Stimulated activated CD4-positive, alpha-beta T cell treated with anti-CD3 and anti-CD28 coated beads, Interleukin-4, amount 100 ng/mL, for 1 hour (primary cell): Measurements from ENCODE around the gene MAML3.

ENCODE experiments used
- DNase-seq: peaks from one replicate; pipeline ENCODE4 v3.0.0-alpha.2; 2020

The MAML3 gene

GRCh38 chr4:140153718-140154571, at the start of gene MAML3:
Gene MAML3 (minus strand): TSS chr4:140154184. CDS start chr4:140153327, 857 bp downstream.
- DNase-seq: peak; percentile 82

DNA sequence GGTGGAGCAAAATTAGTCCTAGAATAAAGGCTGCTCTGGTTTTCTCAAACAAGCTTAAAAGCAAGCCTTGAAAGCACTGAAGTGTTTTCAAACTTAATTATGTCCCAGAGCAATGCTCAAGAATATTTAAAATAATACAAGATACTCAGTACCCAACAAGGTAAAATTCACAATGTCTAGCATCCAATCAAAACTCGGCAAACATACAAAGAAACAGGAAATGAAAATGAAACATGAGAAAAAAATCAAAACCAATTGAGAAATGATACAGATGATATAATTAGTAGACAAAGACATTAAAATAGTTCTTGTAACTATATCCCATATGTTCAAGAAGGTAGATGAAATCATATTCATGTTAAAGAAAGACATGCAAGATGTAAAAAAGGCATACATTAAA, 45.0 kb upstream of the MAML3 start:
- no peak for DNase-seq

- no peak for DNase-seq
Observed at GRCh38 chr4:140195806-140196205, 41.8 kb upstream of the MAML3 start.

DNA sequence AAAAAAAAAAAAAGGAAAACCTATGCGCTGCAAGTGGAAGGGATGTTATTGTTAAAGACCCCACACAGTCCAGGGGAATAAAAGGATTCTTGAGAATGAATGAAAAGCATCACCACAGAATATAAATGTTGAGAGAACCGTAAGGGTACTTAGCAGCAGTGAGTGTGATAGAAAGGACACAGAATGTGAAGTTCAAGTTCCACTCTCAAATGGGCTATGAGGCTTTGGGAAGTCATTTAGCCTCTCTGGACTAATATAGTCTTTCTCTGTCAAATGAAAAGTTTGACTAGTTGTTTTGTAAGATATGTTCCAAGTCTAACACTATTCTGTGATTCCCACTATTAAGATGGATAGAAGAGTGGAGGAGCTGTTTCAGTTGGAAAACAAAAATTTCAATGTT, 35.8 kb upstream of the MAML3 start:
- no peak for DNase-seq

- DNase-seq: no peak
Observed at GRCh38 chr4:140188975-140189374, 35.0 kb upstream of the MAML3 start.

GRCh38 chr4:140187316-140187695, 33.3 kb upstream of the MAML3 start:
- DNase-seq: no peak

DNA sequence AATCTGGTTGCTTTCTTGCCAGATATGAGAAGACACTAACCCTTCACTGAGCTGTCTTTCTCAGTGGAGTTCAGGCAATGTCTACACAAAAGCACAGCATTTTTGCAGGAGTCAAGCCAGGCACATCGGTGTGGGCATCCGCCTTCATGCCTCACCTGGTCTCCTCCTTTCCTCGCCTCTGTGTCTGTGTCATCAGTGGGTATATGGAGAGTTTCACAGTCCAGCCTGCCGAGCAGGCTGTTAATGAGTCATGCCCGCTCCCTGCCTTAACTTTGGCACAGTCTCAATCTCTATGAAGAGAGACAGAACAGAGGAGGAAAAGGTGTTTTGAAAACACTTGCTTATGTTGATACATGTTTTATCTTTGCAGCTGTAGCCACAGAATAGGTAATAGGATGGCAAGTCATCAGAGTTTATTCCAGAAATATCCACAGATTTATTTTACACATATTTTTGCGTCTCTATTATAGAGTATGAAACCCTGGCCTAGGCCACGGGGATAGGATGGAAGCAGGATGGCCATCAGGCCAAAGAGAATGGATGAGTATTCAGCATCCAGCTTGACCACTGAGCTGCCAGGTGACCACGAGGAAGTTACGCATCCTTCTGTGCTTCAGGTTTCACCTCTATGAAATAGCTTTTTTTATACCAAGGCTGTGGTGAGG, 32.8 kb upstream of the MAML3 start:
- no peak for DNase-seq

GRCh38 chr4:140186082-140186438, 32.1 kb upstream of the MAML3 start:
- DNase-seq: no peak

GRCh38 chr4:140185412-140186081, 31.6 kb upstream of the MAML3 start:
- no peak for DNase-seq

- DNase-seq: no peak
Observed at GRCh38 chr4:140183270-140183669, 29.3 kb upstream of the MAML3 start.

- DNase-seq: no peak
Observed at GRCh38 chr4:140180577-140180976, 26.6 kb upstream of the MAML3 start.

DNA sequence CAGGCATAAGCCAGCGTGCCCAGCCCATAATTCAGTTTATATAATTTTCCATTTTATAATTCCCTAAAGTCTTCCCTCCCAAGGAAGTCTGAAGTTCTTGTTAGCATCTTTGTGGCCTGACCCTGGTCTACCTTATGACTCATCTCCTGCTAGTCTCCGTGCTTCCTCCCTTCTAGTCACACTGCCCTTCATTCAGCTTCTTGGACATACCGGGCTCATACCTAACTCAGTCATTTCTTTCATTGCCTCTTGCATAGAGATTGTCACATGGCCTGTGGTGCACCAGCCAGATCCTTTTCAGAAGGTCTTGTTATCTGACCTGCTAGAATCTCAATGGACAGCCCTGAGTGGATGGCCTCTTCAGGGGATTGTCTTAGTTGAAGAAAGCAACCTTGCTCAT, 22.8 kb upstream of the MAML3 start:
- no peak for DNase-seq

DNA sequence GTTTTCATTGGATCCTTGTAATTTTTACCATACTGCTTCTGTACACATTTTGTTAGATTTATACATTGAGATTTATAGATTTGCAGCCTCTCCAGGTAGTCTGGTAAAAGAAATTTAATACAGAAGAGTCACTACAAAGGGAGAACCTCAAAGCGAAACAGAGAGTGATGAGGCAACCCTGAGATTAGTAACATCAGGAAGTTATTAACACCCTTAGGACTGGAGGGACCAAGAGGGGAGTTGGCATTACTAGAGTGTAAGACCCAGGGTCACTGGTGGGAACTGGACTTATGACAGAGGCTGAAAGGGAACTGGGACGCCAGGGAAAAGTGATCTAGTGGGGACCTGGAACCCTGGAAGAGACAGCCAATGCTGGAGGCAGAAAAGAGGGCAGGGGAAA, 20.6 kb upstream of the MAML3 start:
- DNase-seq: no peak

DNA sequence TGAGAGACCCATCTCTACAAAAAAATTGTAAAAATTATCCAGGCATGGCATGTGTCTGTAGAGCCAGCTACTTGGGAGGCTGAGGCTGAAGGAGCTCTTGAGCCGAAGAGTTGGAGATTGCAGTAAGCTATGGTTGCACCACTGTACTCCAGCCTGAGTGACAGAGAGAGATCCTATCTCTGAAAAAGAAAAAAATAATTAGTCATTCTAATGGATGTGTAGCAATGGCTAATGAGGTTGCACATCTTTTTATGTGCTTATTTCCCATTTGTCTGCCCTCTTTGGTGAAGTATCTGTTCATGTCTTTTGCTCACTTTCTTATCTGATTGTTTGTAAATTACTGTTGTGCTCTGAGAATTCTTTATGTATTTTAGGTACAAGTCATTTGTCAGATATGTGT, 19.0 kb upstream of the MAML3 start:
- DNase-seq: no peak

GRCh38 chr4:140170299-140170698, 16.3 kb upstream of the MAML3 start:
- no peak for DNase-seq

DNA sequence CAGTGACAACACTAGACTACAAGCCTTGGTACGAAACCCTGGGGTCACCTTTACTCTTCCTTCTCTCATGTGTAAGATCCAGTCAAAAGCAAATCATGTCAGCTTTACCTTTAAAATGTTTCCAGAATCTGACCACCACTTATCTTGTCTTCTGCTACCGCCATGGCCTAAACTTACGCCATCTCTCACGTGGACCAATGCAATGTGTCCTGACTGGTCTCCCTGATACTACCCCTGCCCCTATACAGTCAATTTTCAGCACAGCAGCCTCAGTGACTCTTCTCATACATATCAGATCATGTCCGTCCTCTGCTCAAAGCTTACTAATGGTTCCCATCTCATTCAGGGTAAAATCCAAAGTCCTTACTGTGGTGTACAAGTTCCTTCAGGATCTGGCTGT, 15.0 kb upstream of the MAML3 start:
- DNase-seq: no peak

GRCh38 chr4:140168474-140168873, 14.5 kb upstream of the MAML3 start:
- DNase-seq: no peak

DNA sequence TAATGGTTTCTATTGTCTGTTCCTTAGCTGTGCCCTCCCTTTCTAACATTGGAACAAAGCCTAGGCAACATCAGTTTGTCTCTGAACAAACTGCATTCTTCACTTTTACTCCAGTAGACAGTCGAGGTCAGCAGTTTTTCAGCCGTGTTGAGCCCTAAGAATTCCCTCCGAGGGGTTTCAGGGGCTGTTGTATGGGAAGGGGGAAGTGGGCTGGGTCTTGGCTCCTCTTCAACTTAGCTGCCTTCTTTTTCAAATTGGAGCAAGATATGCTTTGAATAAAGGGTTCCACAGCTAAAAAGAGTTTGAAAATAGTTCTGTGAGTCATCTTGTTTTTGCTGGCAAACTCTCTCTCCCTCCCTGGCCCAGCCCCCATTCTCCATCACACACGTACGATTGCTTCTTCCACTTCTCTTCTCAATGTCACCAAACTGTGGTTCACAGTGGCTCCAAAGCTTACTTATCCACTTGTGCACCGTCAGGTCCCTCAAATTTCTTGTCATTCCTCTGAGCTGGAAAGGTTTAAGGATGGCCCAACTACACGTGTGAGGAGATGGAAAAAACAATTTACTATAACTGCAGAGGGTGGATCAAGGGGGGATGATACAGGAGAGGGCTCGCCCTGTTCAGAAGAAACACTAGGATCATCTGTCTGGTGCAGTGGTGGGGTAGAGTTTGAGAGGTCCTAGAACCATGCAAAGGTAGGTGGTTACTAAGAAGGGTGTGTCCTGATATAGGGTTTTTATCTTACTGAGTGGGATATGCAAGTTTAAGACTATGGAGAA, 9.2 kb upstream of the MAML3 start:
- no peak for DNase-seq

- no peak for DNase-seq
Observed at GRCh38 chr4:140162596-140162995, 8.6 kb upstream of the MAML3 start.

GRCh38 chr4:140158365-140159030, 4.5 kb upstream of the MAML3 start:
- no peak for DNase-seq

DNA sequence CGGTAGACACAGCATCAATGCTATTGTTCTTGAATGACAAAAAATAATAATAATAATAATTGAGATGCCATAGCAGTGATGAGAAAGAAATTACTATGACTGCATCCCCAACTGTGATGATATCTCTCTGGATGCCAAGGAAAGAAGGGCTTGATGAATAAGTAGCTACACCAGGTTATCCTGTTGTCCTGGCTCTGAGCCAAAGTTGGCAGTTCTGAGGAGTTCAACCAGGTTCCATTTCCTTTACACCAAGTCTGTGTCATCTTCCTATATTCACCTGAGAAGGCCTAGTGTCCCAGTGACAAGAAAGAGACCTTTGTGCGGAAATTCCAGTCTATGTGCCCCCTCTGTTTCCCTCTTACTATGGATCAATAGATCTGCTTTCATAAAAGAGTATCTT, 3.4 kb upstream of the MAML3 start:
- DNase-seq: no peak

- DNase-seq: peak; percentile 15
Observed at GRCh38 chr4:140156529-140157171, 2.7 kb upstream of the MAML3 start.
